RWPE2 (cell line): Measurements from ENCODE around the gene AKT1.

Source experiments
- ATAC-seq: fragments of 200-7000 bp; cut with Tn5 transposase; 3 replicates; pipeline ENCODE4 v1.9.1; 2021; ENCODE audit warnings: low read depth
- DNase-seq: peaks from one replicate; pipeline ENCODE4 v3.0.0-alpha.2; 2020; ENCODE audit warnings: low spot score
- H3K27ac ChIP-seq: fragments of 450-650 bp; 2 replicates; pipeline ENCODE4 v1.5.1; 2017; ENCODE audit warnings: mild to moderate bottlenecking; ENCODE audit not compliant: poor library complexity, severe bottlenecking
- H3K27me3 ChIP-seq: fragments of 250-450 bp; sonication (Bioruptor Pico); 2 replicates; pipeline ENCODE4 v1.5.1; 2021; ENCODE audit warnings: mild to moderate bottlenecking, moderate library complexity; ENCODE audit not compliant: insufficient read depth, poor library complexity, severe bottlenecking
- H3K36me3 ChIP-seq: fragments of 250-450 bp; sonication (Bioruptor Pico); 2 replicates; pipeline ENCODE4 v1.5.1; 2020; ENCODE audit warnings: low read depth, mild to moderate bottlenecking, moderate library complexity
- H3K4me1 ChIP-seq: fragments of 250-450 bp; sonication (Bioruptor Pico); 2 replicates; pipeline ENCODE4 v1.5.1; 2021; ENCODE audit warnings: mild to moderate bottlenecking, moderate library complexity; ENCODE audit not compliant: insufficient read depth, poor library complexity, severe bottlenecking
- H3K4me3 ChIP-seq: fragments of 250-450 bp; sonication (Bioruptor Pico); 2 replicates; pipeline ENCODE4 v1.5.1; 2021; ENCODE audit warnings: mild to moderate bottlenecking, moderate library complexity; ENCODE audit not compliant: severe bottlenecking
- H3K9me3 ChIP-seq: fragments of 250-450 bp; sonication (Bioruptor Pico); 2 replicates; pipeline ENCODE4 v1.5.1; 2021; ENCODE audit warnings: mild to moderate bottlenecking, moderate library complexity; ENCODE audit not compliant: severe bottlenecking
- TF ChIP-seq, protein P1 (sequence below): fragments of 450-650 bp; IDR thresholded peaks from one replicate; pipeline ENCODE4 v1.5.1; 2017; ENCODE audit warnings: mild to moderate bottlenecking, moderate library complexity; ENCODE audit not compliant: poor library complexity, severe bottlenecking

AKT1 gene

GRCh38 chr14:104757238-104757585 lies 38.3 kb downstream of the AKT1 start:
- Histone ChIP-seq H3K9me3 (no peaks in the 10 kb centered on the region), H3K27me3 (no peaks in the 10 kb centered on the region), H3K36me3 (peaks cover 53% of the 10 kb centered on the region), H3K27ac (no peak overlapping the region), H3K4me1 (peaks cover 6% of the 10 kb centered on the region), H3K4me3 (no peak overlapping the region)
- DNase-seq (no peak), ATAC-seq (no peak)
- TF ChIP-seq, protein P1, sequence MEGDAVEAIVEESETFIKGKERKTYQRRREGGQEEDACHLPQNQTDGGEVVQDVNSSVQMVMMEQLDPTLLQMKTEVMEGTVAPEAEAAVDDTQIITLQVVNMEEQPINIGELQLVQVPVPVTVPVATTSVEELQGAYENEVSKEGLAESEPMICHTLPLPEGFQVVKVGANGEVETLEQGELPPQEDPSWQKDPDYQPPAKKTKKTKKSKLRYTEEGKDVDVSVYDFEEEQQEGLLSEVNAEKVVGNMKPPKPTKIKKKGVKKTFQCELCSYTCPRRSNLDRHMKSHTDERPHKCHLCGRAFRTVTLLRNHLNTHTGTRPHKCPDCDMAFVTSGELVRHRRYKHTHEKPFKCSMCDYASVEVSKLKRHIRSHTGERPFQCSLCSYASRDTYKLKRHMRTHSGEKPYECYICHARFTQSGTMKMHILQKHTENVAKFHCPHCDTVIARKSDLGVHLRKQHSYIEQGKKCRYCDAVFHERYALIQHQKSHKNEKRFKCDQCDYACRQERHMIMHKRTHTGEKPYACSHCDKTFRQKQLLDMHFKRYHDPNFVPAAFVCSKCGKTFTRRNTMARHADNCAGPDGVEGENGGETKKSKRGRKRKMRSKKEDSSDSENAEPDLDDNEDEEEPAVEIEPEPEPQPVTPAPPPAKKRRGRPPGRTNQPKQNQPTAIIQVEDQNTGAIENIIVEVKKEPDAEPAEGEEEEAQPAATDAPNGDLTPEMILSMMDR: no peak

- Histone ChIP-seq H3K9me3 (no peaks in the 10 kb centered on the region), H3K27ac (no peak overlapping the region), H3K27me3 (no peaks in the 10 kb centered on the region), H3K36me3 (peaks cover 53% of the 10 kb centered on the region), H3K4me1 (peaks cover 6% of the 10 kb centered on the region), H3K4me3 (no peak overlapping the region)
- ATAC-seq (no peak), DNase-seq (no peak)
- TF ChIP-seq, protein P1: no peak
Measured at GRCh38 chr14:104756477-104757237, 38.9 kb downstream of the AKT1 start.

DNA sequence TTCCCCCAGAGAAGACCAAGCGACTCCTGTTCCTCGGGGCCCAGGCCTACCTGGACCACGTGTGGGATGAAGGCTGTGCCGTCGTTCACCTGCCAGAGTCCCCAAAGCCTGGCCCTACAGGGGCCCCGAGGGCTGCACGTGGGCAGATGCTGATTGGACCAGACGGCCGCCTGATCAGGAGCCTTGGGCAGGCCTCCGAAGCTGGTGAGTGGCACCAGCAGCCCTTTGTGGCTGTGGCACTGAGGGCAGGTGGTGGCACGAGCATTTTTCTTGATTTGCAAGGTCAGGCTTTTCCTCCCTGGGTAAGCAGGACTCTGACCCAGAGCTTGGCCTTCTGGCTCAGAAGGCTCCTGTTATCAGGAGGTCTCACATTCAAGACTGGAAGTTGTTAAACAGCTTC lies 39.9 kb downstream of the AKT1 start:
- TF ChIP-seq, protein P1: no peak
- no peak overlapping the region for H3K27ac ChIP-seq
- H3K9me3 ChIP-seq: no peaks in the 10 kb centered on the region
- H3K27me3 ChIP-seq: no peaks in the 10 kb centered on the region
- H3K4me3 ChIP-seq: no peak overlapping the region
- H3K4me1 ChIP-seq: peaks cover 6% of the 10 kb centered on the region
- no peak for ATAC-seq
- DNase-seq: no peak
- peaks cover 53% of the 10 kb centered on the region for H3K36me3 ChIP-seq

DNA sequence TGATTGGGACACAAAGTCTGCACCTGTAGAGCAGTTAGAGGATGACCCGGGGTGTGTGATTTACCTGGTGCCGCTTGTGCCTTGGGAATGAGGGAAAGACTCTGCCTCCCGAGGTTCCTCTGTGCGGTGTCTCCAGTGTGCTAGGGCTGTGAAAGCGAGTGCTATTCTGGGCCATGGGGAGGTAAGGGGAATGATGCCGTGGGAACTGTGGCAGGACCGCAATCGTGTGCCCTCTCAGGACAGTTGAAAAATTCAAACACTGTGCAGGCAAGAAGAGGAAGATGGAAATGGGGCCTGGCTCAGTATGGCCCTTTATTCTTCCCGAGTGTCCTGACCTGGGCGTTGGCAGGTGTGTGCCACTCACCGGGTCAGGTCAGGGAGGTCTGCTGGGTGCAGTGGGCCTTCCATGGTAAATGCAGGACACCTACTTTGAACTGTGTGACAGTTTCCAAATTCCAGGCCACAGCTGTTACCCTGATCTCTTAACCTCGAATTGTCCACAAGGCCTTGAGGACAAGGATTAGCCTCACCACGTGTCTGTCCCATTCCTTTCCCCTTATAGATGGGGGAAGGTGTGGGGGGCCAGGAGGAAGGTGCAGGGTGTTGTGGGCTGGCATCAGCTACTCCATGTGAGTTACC lies 41.2 kb downstream of the AKT1 start:
- Histone ChIP-seq H3K36me3 (peaks cover 46% of the 10 kb centered on the region), H3K27ac (peak overlapping the region; percentile 55), H3K4me3 (peak overlapping the region; percentile 81), H3K9me3 (no peaks in the 10 kb centered on the region), H3K27me3 (no peaks in the 10 kb centered on the region), H3K4me1 (peaks cover 17% of the 10 kb centered on the region)
- TF ChIP-seq, protein P1: no peak
- ATAC-seq (no peak), DNase-seq (no peak)
